Endothelial cell of umbilical vein (primary cell): ENCODE measurements around the gene SOX10. TPM values are rescaled to one million over a fixed set of nuclear protein-coding genes. Genes with fewer than 3 reads are reported as not detected.
"Not testable (repeated sequence)": the region's sequence is repeated elsewhere in the genome, so short reads cannot be mapped to it uniquely, and the experiment has no call there.

ENCODE experiments used
- BruUV-seq: library from RNA; stranded (reverse); fragments of 400-500 nt; replicated peaks from 2 replicates; lab custom pipeline; 2021; lab: Mats Ljungman, UMichigan
- CTCF ChIA-PET: fragments of 300-600, 350-600 bp; sonication (Branson Sonifier 250); formaldehyde crosslinking; loops from one replicate; lab custom pipeline; 2021; ENCODE audit warnings: antibody characterized with exemption, inconsistent platforms; lab: Charles Lee
- POLR2A ChIA-PET: fragments of 300-600, 350-600 bp; sonication (Branson Sonifier 250); formaldehyde crosslinking; loops from one replicate; lab custom pipeline; 2021; ENCODE audit warnings: antibody characterized with exemption, inconsistent platforms; lab: Charles Lee
- DNase-seq: peaks from one replicate; pipeline ENCODE4 v3.0.0-alpha.2; 2011; ENCODE audit warnings: low read depth, low spot score
- FAIRE-seq: peaks from 2 replicates; lab custom pipeline; 2011; peaks lifted over from hg19 to GRCh38; lab: Jason Lieb, UNC
- H2AFZ ChIP-seq: 2 replicates; pipeline ENCODE4 v1.6.0; 2012; ENCODE audit warnings: low read depth, low read length, control low read depth, inconsistent platforms
- H3K27ac ChIP-seq: 2 replicates; pipeline ENCODE4 v1.5.1; 2011; ENCODE audit warnings: low read depth, mild to moderate bottlenecking, control low read depth, low read length, moderate library complexity; ENCODE audit not compliant: insufficient read depth
- H3K27me3 ChIP-seq, 2 experiments: 2 replicates each; pipeline versions ENCODE4 v1.6.0 to v1.6.1; 2011; ENCODE audit warnings: low read length in 2 of 2, mixed read lengths in 1 of 2; ENCODE audit not compliant: control insufficient read depth in 2 of 2, insufficient read depth in 2 of 2
- H3K36me3 ChIP-seq, 2 experiments: 2 replicates in 1 of 2; 3 replicates in 1 of 2; pipeline ENCODE4 v1.5.1; 2011; ENCODE audit warnings: low read length in 2 of 2, mild to moderate bottlenecking in 1 of 2, moderate library complexity in 1 of 2; ENCODE audit not compliant: control insufficient read depth in 2 of 2, insufficient read depth in 2 of 2; ENCODE audit errors: extremely low read depth in 1 of 2
- H3K4me1 ChIP-seq: 3 replicates; pipeline ENCODE4 v1.5.1; 2011; ENCODE audit warnings: mild to moderate bottlenecking, low read length; ENCODE audit not compliant: control insufficient read depth, insufficient read depth; ENCODE audit errors: extremely low read depth
- H3K4me2 ChIP-seq: 2 replicates; pipeline ENCODE4 v1.6.1; 2011; ENCODE audit warnings: low read length, control low read depth, mixed read lengths; ENCODE audit not compliant: insufficient read depth
- H3K4me3 ChIP-seq, 3 experiments: fragments of 200-600 bp in 1 of 3; sonication (generic), shearing (Covaris generic) in 1 of 3; replicated peaks in 1 of 3; 2 replicates each; pipeline ENCODE4 v1.5.1; 2011 to 2016; ENCODE audit warnings: control low read depth in 3 of 3, low read length in 3 of 3, mild to moderate bottlenecking in 2 of 3, inconsistent platforms in 1 of 3, low read depth in 1 of 3, moderate library complexity in 1 of 3; ENCODE audit not compliant: insufficient read depth in 1 of 3
- H3K79me2 ChIP-seq: 2 replicates; pipeline ENCODE4 v1.6.0; 2012; ENCODE audit warnings: low read length, inconsistent platforms; ENCODE audit not compliant: control insufficient read depth, insufficient read depth
- H3K9ac ChIP-seq: replicated peaks from 2 replicates; pipeline ENCODE3; 2011; ENCODE audit warnings: low read length, control low read depth; ENCODE audit not compliant: insufficient read depth; ENCODE audit errors: extremely low read depth
- H3K9me1 ChIP-seq: replicated peaks from 3 replicates; pipeline ENCODE4 v1.6.0; 2011; ENCODE audit warnings: mild to moderate bottlenecking, low read length; ENCODE audit not compliant: control insufficient read depth, insufficient read depth; ENCODE audit errors: extremely low read depth
- H3K9me3 ChIP-seq: replicated peaks from 2 replicates; pipeline ENCODE4 v1.5.1; 2012; ENCODE audit warnings: low read length, inconsistent platforms; ENCODE audit not compliant: control insufficient read depth, insufficient read depth
- H4K20me1 ChIP-seq: replicated peaks from 2 replicates; pipeline ENCODE3; 2011; ENCODE audit warnings: mild to moderate bottlenecking, low read length; ENCODE audit not compliant: control insufficient read depth, insufficient read depth; ENCODE audit errors: extremely low read depth
- CTCF ChIP-seq, 2 donors: IDR thresholded peaks; 1 replicate in 1 of 2; 2 replicates in 1 of 2; pipeline ENCODE4 v1.5.1; 2011; ENCODE audit warnings: low read length in 2 of 2, mild to moderate bottlenecking in 2 of 2, moderate library complexity in 2 of 2, control low read depth in 1 of 2, inconsistent platforms in 1 of 2, low read depth in 1 of 2; ENCODE audit not compliant: insufficient read depth in 1 of 2; ENCODE audit errors: extremely low read depth in 1 of 2
- FOS ChIP-seq: IDR thresholded peaks from 2 replicates; pipeline ENCODE4 v1.6.1; 2011; ENCODE audit warnings: mild to moderate bottlenecking, low read length, moderate library complexity, borderline replicate concordance; ENCODE audit not compliant: insufficient read depth
- MAX ChIP-seq: IDR thresholded peaks from 2 replicates; pipeline ENCODE4 v1.6.1; 2011; ENCODE audit not compliant: insufficient read depth, insufficient read length
- MYC ChIP-seq: IDR thresholded peaks from one replicate; pipeline ENCODE4 v1.6.1; 2011; ENCODE audit warnings: mild to moderate bottlenecking, low read depth, low read length
- POLR2A ChIP-seq: IDR thresholded peaks from 2 replicates; pipeline ENCODE4 v1.6.1; 2012; ENCODE audit warnings: low read depth, mild to moderate bottlenecking, control low read depth, low read length
- POLR2AphosphoS5 ChIP-seq: IDR thresholded peaks from 2 replicates; pipeline ENCODE4 v1.6.1; 2012; ENCODE audit warnings: low read depth, mild to moderate bottlenecking, control low read depth, low read length, moderate library complexity; ENCODE audit not compliant: insufficient read depth
- dilution Hi-C: fragments of 300-500 bp; cut with MboI; formaldehyde crosslinking; loops from one replicate; pipeline ENCODE4 v1.15.0; 2019; ENCODE audit warnings: low sequenced_read_pairs; ENCODE audit not compliant: extremely low pct_ligation_motif_present
- intact Hi-C: fragments of 100-400 bp; cut with micrococcal nuclease; formaldehyde crosslinking; loops from one replicate; pipeline ENCODE4 v1.10.0; 2022
- polyA plus RNA-seq, 4 experiments: library from polyadenylated mRNA; depleted of rRNA in 3 of 4; stranded (reverse) in 3 of 4; unstranded in 1 of 4; fragments of >200 nt; gene quantifications; 2 replicates each; pipeline versions ENCODE4 v1.2.1 to v1.2.3, GENCODE V29; 2011 to 2012; ENCODE audit warnings: missing spikeins in 1 of 4
- total RNA-seq: library from RNA; stranded (reverse); gene quantifications from 2 replicates; pipeline ENCODE4 v1.2.3, GENCODE V29; 2021

SOX10 gene
- total and polyA plus RNA-seq, 2 donors (not counting 3 experiments of a cell fraction or from before 2014, with no cell fraction given): not detected

- TF ChIP-seq FOS (no peak), MAX (no peak), CTCF (IDR thresholded peaks at IDR 0.05; ENCODE audit: extremely low read depth in 1 of 2, insufficient read depth in 1 of 2, low read depth in 1 of 2, low read length in 2 of 2) (no peak), POLR2AphosphoS5 (no peak), POLR2A (no peak), MYC (no peak)
- H3K27me3 ChIP-seq: no peaks in the 10 kb centered on the region
- CTCF ChIA-PET: interaction anchor here (1.6 kb wide), 1 partner anchor 61 kb away, joined by 4 read pairs; no protein-coding TSS in a partner anchor
- FAIRE-seq (no peak), DNase-seq (no peak)
- H3K36me3 ChIP-seq: peaks cover 11 to 33% of the 10 kb centered on the region in 2 experiments
- no peaks in the 10 kb centered on the region for H3K9me1 ChIP-seq
- H3K4me3 ChIP-seq: no peak overlapping the region
- H3K4me1 ChIP-seq: peaks cover 14% of the 10 kb centered on the region
- intact Hi-C loops: no loop called here
- no peak overlapping the region for H2AFZ ChIP-seq
- dilution Hi-C loops: no loop called here
- no peak overlapping the region for H3K9ac ChIP-seq
- H3K4me2 ChIP-seq: no peak overlapping the region
- POLR2A ChIA-PET: no interaction called here
- BruUV-seq: no TSS peak
- peaks cover 15% of the 10 kb centered on the region for H3K79me2 ChIP-seq
- no peaks in the 10 kb centered on the region for H3K9me3 ChIP-seq
- no peak overlapping the region for H3K27ac ChIP-seq
- no peaks in the 10 kb centered on the region for H4K20me1 ChIP-seq
Measured at GRCh38 chr22:37957232-37957631, 27.1 kb downstream of the SOX10 start.

- intact Hi-C loops, H3K9me1 ChIP-seq, H3K27me3 ChIP-seq, dilution Hi-C loops, H3K4me3 ChIP-seq, DNase-seq, H3K9ac ChIP-seq, H4K20me1 ChIP-seq, BruUV-seq, FAIRE-seq, POLR2A ChIA-PET, H3K4me2 ChIP-seq, H2AFZ ChIP-seq, H3K27ac ChIP-seq, H3K9me3 ChIP-seq: not testable (repeated sequence)
- peaks cover 14% of the 10 kb centered on the region for H3K4me1 ChIP-seq
- CTCF ChIA-PET: interaction anchor here (2.2 to 2.4 kb wide), 2 partner anchors 9 to 15 kb away, joined by 4 to 10 read pairs; no protein-coding TSS in a partner anchor
- peaks cover 7 to 20% of the 10 kb centered on the region in 2 experiments for H3K36me3 ChIP-seq
- peaks cover 15% of the 10 kb centered on the region for H3K79me2 ChIP-seq
Measured at GRCh38 chr22:37955825-37956397, 28.4 kb downstream of the SOX10 start.
